Trophoblast cell (in vitro differentiated cells and primary cell): ENCODE measurements around the gene C2CD4D.

Experiments used
- DNase-seq, 2 donors: peaks; one replicate each; pipeline ENCODE4 v3.0.0-alpha.2; 2016
- H2AFZ ChIP-seq: 2 replicates; pipeline ENCODE4 v1.6.1; 2013; ENCODE audit warnings: low read length, moderate library complexity, mild to moderate bottlenecking; ENCODE audit not compliant: insufficient read depth, poor library complexity
- H2AK5ac ChIP-seq: 2 replicates; pipeline ENCODE4 v1.6.1; 2013; ENCODE audit warnings: mild to moderate bottlenecking, low read length
- H2BK120ac ChIP-seq: 2 replicates; pipeline ENCODE4 v1.6.1; 2013; ENCODE audit warnings: low read length, mild to moderate bottlenecking, moderate library complexity; ENCODE audit not compliant: insufficient read depth, poor library complexity
- H2BK12ac ChIP-seq: 2 replicates; pipeline ENCODE4 v1.6.1; 2013; ENCODE audit warnings: mild to moderate bottlenecking, low read length, moderate library complexity
- H2BK5ac ChIP-seq: 2 replicates; pipeline ENCODE4 v1.6.1; 2013; ENCODE audit warnings: low read length, low read depth, moderate library complexity, mild to moderate bottlenecking; ENCODE audit not compliant: poor library complexity
- H3K14ac ChIP-seq: 2 replicates; pipeline ENCODE4 v1.6.1; 2013; ENCODE audit warnings: mild to moderate bottlenecking, low read length
- H3K18ac ChIP-seq: 2 replicates; pipeline ENCODE4 v1.6.1; 2013; ENCODE audit warnings: mild to moderate bottlenecking, low read length
- H3K23ac ChIP-seq: 2 replicates; pipeline ENCODE4 v1.6.1; 2013; ENCODE audit warnings: low read length
- H3K27ac ChIP-seq: 2 replicates; pipeline ENCODE4 v1.5.1; 2013; ENCODE audit warnings: low read depth, mild to moderate bottlenecking, inconsistent platforms, low read length, moderate library complexity
- H3K27me3 ChIP-seq: 2 replicates; pipeline ENCODE4 v1.6.1; 2013; ENCODE audit warnings: inconsistent platforms, mild to moderate bottlenecking, low read length, moderate library complexity; ENCODE audit not compliant: insufficient read depth
- H3K36me3 ChIP-seq, 2 experiments: 1 replicate in 1 of 2; 2 replicates in 1 of 2; pipeline ENCODE4 v1.6.1; 2013; ENCODE audit warnings: low read length in 2 of 2, mild to moderate bottlenecking in 2 of 2, moderate library complexity in 1 of 2; ENCODE audit not compliant: insufficient read depth in 2 of 2, control insufficient read depth in 1 of 2
- H3K4ac ChIP-seq: 2 replicates; pipeline ENCODE4 v1.6.1; 2013; ENCODE audit warnings: low read depth, mild to moderate bottlenecking, low read length, moderate library complexity
- H3K4me1 ChIP-seq, 2 experiments: 1 replicate in 1 of 2; 2 replicates in 1 of 2; pipeline ENCODE4 v1.6.1; 2013; ENCODE audit warnings: low read length in 2 of 2, mild to moderate bottlenecking in 2 of 2, moderate library complexity in 1 of 2; ENCODE audit not compliant: insufficient read depth in 2 of 2, control insufficient read depth in 1 of 2
- H3K4me2 ChIP-seq: 2 replicates; pipeline ENCODE4 v1.6.1; 2013; ENCODE audit warnings: inconsistent platforms, mild to moderate bottlenecking, low read length, moderate library complexity
- H3K4me3 ChIP-seq: 2 replicates; pipeline ENCODE4 v1.5.1; 2013; ENCODE audit warnings: mild to moderate bottlenecking, low read depth, low read length, inconsistent platforms
- H3K79me1 ChIP-seq: one replicate; pipeline ENCODE4 v1.6.1; 2013; ENCODE audit warnings: low read length
- H3K79me2 ChIP-seq: 2 replicates; pipeline ENCODE4 v1.6.1; 2013; ENCODE audit warnings: low read length, mild to moderate bottlenecking; ENCODE audit not compliant: control insufficient read depth, insufficient read depth, poor library complexity
- H3K9ac ChIP-seq: 2 replicates; pipeline ENCODE4 v1.6.1; 2013; ENCODE audit warnings: mild to moderate bottlenecking, low read length
- H3K9me3 ChIP-seq: 2 replicates; pipeline ENCODE4 v1.6.1; 2013; ENCODE audit warnings: low read depth, mild to moderate bottlenecking, control low read depth, inconsistent platforms, low read length; ENCODE audit not compliant: insufficient read depth
- H4K12ac ChIP-seq: 2 replicates; pipeline ENCODE4 v1.6.1; 2013; ENCODE audit warnings: low read depth, mild to moderate bottlenecking, low read length, moderate library complexity
- H4K8ac ChIP-seq: 2 replicates; pipeline ENCODE4 v1.6.1; 2013; ENCODE audit warnings: low read depth, mild to moderate bottlenecking, low read length, moderate library complexity
- H4K91ac ChIP-seq: one replicate; pipeline ENCODE4 v1.6.1; 2013; ENCODE audit warnings: low read depth, mild to moderate bottlenecking, low read length, moderate library complexity
- WGBS: extraction: QIAGEN DNeasy Blood & Tissue Kit; methylation state at CpG from one replicate; pipeline ENCODE4 v1.1.7; 2013; ENCODE audit warnings: missing lambda C conversion rate; ENCODE audit not compliant: insufficient read length, insufficient coverage; ENCODE audit errors: extremely low coverage; 5-methylcytosine and 5-hydroxymethylcytosine counted together

C2CD4D gene

DNA sequence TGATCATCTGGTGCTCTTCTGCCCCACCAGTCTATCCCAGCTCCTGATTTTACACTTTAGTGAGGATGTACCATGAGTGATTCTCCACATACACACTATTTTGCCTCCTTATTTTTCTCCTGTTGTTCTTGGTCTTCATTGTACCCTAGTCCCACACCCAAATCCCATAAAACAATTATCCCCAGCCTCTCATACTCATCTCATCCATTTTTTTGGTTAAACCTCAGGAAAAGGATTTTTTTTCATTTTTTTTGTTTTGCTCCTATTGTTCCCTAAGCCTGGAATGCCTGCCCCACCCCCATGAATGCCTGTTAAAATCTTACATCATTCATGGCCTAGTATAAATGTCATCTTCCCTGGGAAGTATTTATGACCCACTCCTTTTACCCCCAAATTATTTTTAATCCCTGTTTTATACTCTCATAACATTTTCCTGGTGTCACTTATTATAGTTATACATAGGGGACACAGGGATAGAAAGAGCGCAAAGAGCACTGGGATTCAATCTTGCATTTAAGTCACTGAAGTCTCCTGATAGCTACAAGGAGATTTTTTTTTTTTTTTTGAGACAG, 29.5 kb downstream of the C2CD4D start:
- no peak overlapping the region for H3K4me3 ChIP-seq
- H3K27me3 ChIP-seq = no peaks in the 10 kb centered on the region
- no peaks in the 10 kb centered on the region for H3K36me3 ChIP-seq
- H3K18ac ChIP-seq = no peak overlapping the region
- no peak overlapping the region for H2AK5ac ChIP-seq
- no peak overlapping the region for H2BK12ac ChIP-seq
- H2AFZ ChIP-seq = no peak overlapping the region
- no peak overlapping the region for H3K4me2 ChIP-seq
- H4K12ac ChIP-seq = no peak overlapping the region
- H3K9ac ChIP-seq = no peak overlapping the region
- no peak overlapping the region for H3K27ac ChIP-seq
- H3K79me1 ChIP-seq = no peaks in the 10 kb centered on the region
- H3K4ac ChIP-seq = no peak overlapping the region
- H3K9me3 ChIP-seq = no peaks in the 10 kb centered on the region
- no CpG with 5 or more reads among the region's 1 CpG for WGBS
- H4K91ac ChIP-seq = no peak overlapping the region
- H4K8ac ChIP-seq = no peak overlapping the region
- no peak for DNase-seq
- no peak overlapping the region for H3K14ac ChIP-seq
- no peak overlapping the region for H2BK120ac ChIP-seq
- H3K23ac ChIP-seq = no peak overlapping the region
- no peaks in the 10 kb centered on the region for H3K79me2 ChIP-seq
- H3K4me1 ChIP-seq = no peaks in the 10 kb centered on the region
- H2BK5ac ChIP-seq = no peak overlapping the region

DNA sequence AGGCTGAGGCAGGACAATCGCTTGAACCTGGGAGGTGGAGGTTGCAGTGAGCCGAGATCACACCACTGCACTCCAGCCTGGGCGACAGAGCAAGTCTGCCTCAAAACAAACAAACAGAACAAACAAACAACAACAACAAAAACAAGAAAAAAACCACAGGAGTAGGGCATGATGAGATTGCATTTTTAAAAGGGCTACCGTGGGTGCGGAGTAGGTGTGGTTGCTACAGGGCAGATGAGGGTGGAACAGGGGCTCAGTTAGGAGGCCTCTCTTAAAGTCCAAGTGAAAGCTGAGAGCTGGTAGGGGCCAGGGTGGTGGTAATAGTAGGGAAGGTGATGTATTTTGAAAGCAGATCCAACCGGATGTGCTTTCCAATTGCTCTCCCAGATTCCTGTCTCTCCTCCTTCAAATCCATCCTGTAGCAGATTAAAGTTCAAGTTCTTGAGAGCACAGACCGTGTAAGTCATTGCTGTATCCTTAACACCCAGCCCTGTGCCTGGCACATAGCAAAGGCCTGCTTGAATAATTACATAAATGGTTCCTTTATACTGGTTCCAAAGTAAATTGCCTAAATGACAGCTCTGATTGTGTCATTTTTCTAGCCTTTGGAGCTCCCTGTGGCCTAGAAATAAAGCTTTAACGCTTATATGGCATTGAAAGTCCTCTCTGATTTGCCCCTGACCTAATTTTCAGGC, 30.2 kb downstream of the C2CD4D start:
- Histone ChIP-seq H3K23ac (no peak overlapping the region), H3K27me3 (no peaks in the 10 kb centered on the region), H3K4ac (no peak overlapping the region), H2BK120ac (no peak overlapping the region), H2BK5ac (no peak overlapping the region), H3K36me3 (no peaks in the 10 kb centered on the region), H3K79me2 (no peaks in the 10 kb centered on the region), H2BK12ac (no peak overlapping the region), H4K91ac (no peak overlapping the region), H3K79me1 (no peaks in the 10 kb centered on the region), H3K4me3 (no peak overlapping the region), H4K12ac (no peak overlapping the region), H2AFZ (no peak overlapping the region), H3K4me1 (no peaks in the 10 kb centered on the region), H3K9me3 (no peaks in the 10 kb centered on the region), H2AK5ac (no peak overlapping the region), H3K27ac (no peak overlapping the region), H3K9ac (no peak overlapping the region), H3K4me2 (no peak overlapping the region), H3K14ac (no peak overlapping the region), H3K18ac (no peak overlapping the region), H4K8ac (no peak overlapping the region)
- WGBS = no CpG with 5 or more reads among the region's 8 CpGs
- DNase-seq = peak in 1 of 2 donors; percentile 33

DNA sequence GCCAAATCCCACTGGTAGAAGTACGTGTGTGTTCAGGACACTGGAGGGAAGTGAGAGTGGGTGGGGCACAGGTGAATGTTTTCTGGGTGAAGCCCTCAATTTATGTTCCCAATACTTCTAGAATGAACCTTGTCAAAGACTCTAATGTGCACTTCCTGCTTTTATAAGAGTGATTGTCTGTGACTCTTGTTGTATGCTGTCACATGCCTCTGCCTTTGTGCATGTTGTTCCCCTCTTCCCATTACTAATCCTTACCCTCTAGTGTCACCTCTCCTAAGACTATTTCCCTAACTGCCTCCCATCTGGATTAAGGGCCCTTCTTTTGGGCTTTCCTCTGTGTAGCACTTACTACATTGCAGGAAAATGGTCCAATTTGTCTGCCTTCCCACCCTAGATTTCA, 31.9 kb downstream of the C2CD4D start:
- H2BK5ac ChIP-seq = no peak overlapping the region
- no peak overlapping the region for H3K4ac ChIP-seq
- no peak overlapping the region for H3K9ac ChIP-seq
- no peaks in the 10 kb centered on the region for H3K4me1 ChIP-seq
- H2AFZ ChIP-seq = no peak overlapping the region
- no peak overlapping the region for H3K4me2 ChIP-seq
- no peak for DNase-seq
- H3K4me3 ChIP-seq = no peak overlapping the region
- H3K23ac ChIP-seq = no peak overlapping the region
- no peak overlapping the region for H4K12ac ChIP-seq
- no peaks in the 10 kb centered on the region for H3K9me3 ChIP-seq
- no peaks in the 10 kb centered on the region for H3K36me3 ChIP-seq
- H2BK120ac ChIP-seq = no peak overlapping the region
- H3K27me3 ChIP-seq = no peaks in the 10 kb centered on the region
- no peaks in the 10 kb centered on the region for H3K79me1 ChIP-seq
- no peak overlapping the region for H4K91ac ChIP-seq
- H4K8ac ChIP-seq = no peak overlapping the region
- no peak overlapping the region for H3K27ac ChIP-seq
- no peak overlapping the region for H2AK5ac ChIP-seq
- no peak overlapping the region for H2BK12ac ChIP-seq
- no CpG with 5 or more reads among the region's 1 CpG for WGBS
- H3K18ac ChIP-seq = no peak overlapping the region
- no peaks in the 10 kb centered on the region for H3K79me2 ChIP-seq
- H3K14ac ChIP-seq = no peak overlapping the region

DNA sequence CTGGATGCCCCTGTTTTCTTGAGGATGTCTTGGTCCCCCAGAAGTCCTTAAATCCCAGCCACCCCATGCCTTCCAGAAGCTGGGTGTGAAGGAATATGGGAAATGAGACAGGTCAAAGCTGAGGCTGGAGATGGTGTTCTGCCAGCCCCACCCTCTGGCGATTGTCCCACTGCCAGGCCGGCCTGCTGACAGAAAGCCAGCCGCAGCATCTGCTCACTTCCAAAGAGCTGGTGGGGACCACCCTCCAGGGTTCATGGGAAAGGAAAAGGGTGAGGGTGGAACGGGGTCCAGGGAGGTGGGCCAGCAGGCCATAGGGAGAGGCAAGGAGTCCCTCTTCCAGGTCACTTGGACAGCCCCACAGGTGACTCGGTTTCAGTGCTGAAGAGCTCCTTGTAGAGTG, 32.5 kb downstream of the C2CD4D start:
- no peaks in the 10 kb centered on the region for H3K9me3 ChIP-seq
- H2BK120ac ChIP-seq = no peak overlapping the region
- no peaks in the 10 kb centered on the region for H3K79me2 ChIP-seq
- H3K27me3 ChIP-seq = no peaks in the 10 kb centered on the region
- H2BK12ac ChIP-seq = no peak overlapping the region
- H3K14ac ChIP-seq = no peak overlapping the region
- H4K12ac ChIP-seq = no peak overlapping the region
- no CpG with 5 or more reads among the region's 5 CpGs for WGBS
- DNase-seq = no peak
- H4K91ac ChIP-seq = no peak overlapping the region
- no peak overlapping the region for H3K4ac ChIP-seq
- no peak overlapping the region for H3K4me3 ChIP-seq
- no peaks in the 10 kb centered on the region for H3K79me1 ChIP-seq
- no peak overlapping the region for H3K18ac ChIP-seq
- no peak overlapping the region for H2AFZ ChIP-seq
- no peak overlapping the region for H2BK5ac ChIP-seq
- no peaks in the 10 kb centered on the region for H3K4me1 ChIP-seq
- H3K27ac ChIP-seq = no peak overlapping the region
- no peak overlapping the region for H2AK5ac ChIP-seq
- H3K36me3 ChIP-seq = no peaks in the 10 kb centered on the region
- no peak overlapping the region for H3K9ac ChIP-seq
- no peak overlapping the region for H3K4me2 ChIP-seq
- H4K8ac ChIP-seq = no peak overlapping the region
- no peak overlapping the region for H3K23ac ChIP-seq
